ENCODE measurements around the gene ADAMTSL3. TPM values are rescaled to one million over a fixed set of nuclear protein-coding genes. Genes with fewer than 3 reads are reported as not detected.

ADAMTSL3 gene
- polyA plus RNA-seq, 1 of the 3 experiments (the other 2 are of a cell fraction): 0.02 TPM

DNA sequence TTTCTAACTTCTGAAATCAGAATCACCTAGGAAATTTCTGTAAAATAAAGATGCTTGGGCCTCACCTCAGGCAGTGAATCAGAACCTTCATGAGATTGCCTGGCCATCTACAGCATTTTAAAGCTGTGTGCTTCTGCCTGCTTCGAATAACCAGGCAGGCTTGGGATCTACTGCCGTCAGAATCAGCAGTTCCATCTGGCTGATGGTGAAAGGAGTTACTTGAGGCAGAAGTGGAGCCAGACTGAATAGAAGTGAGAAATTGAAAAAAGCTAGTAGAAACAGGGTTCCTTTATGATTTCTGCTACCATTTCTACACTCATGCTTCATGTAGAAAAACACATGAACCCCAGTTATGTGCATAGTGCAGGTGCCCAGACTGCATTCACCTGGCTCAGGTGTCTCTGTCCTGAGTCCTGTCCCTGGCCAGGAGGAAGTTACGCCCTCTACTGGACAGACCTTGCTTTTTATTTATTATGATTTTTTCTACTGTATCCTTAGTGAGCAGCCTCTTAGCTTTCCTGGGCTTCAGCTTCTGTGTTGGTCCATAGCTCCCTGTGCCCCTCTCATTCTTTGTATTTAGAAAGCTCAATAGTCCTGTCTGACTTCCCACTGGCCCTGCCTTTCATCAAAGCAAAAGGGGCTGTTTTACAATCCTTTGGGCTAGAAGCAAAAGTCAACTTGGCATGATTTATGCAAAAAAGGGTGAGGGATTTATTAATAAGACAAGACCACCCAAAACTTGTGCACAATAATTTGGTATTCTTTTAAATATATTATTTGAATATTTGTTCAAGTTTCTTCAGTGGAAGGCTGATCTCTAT, 380.9 kb downstream of the ADAMTSL3 start:
- Histone ChIP-seq H3K27ac (ENCODE audit: low read depth in 2 of 2, low read length in 1 of 2) (no peak overlapping the region), H3K79me2 (ENCODE audit: insufficient read depth) (no peaks in the 10 kb centered on the region), H4K20me1 (ENCODE audit: insufficient read depth) (no peaks in the 10 kb centered on the region), H3K9ac (no peak overlapping the region), H3K27me3 (ENCODE audit: insufficient read depth) (0 out of 2 replicates have a peak, but pooled peaks cover 5% of the 10 kb centered on the region), H3F3A (replicated peaks; ENCODE audit: insufficient read depth) (no peaks in the 10 kb centered on the region), H3K9me3 (no peaks in the 10 kb centered on the region), H3K9me2 (no peaks in the 10 kb centered on the region), H2AFZ (ENCODE audit: low read depth) (no peak overlapping the region), H3K36me3 (replicated peaks in 1 of 2; ENCODE audit: control insufficient read depth in 1 of 2, insufficient read depth in 2 of 2, low read length in 1 of 2) (no peaks in the 10 kb centered on the region), H3K4me3 (ENCODE audit: low read depth in 2 of 2, low read length in 1 of 2) (no peak overlapping the region; a peak in 1 of 4 replicates), H3K4me1 (ENCODE audit: control insufficient read depth in 1 of 2, insufficient read depth in 2 of 2, low read depth in 1 of 2, low read length in 1 of 2) (no peaks in the 10 kb centered on the region), H3K4me2 (no peak overlapping the region)
- POLR2A ChIA-PET: no interaction called here
- WGBS (ENCODE audit: low lambda C conversion rate): 0% methylated on average over 3 of the region's 3 CpGs
- TF ChIP-seq FOSL2 (IDR thresholded peaks at IDR 0.05; ENCODE audit: borderline replicate concordance, low read depth): no peak
- TF ChIP-seq, protein P1, sequence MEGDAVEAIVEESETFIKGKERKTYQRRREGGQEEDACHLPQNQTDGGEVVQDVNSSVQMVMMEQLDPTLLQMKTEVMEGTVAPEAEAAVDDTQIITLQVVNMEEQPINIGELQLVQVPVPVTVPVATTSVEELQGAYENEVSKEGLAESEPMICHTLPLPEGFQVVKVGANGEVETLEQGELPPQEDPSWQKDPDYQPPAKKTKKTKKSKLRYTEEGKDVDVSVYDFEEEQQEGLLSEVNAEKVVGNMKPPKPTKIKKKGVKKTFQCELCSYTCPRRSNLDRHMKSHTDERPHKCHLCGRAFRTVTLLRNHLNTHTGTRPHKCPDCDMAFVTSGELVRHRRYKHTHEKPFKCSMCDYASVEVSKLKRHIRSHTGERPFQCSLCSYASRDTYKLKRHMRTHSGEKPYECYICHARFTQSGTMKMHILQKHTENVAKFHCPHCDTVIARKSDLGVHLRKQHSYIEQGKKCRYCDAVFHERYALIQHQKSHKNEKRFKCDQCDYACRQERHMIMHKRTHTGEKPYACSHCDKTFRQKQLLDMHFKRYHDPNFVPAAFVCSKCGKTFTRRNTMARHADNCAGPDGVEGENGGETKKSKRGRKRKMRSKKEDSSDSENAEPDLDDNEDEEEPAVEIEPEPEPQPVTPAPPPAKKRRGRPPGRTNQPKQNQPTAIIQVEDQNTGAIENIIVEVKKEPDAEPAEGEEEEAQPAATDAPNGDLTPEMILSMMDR (IDR thresholded peaks at IDR 0.05): peak; percentile 42
- CTCF ChIA-PET: interaction anchor here (0.7 to 2.2 kb wide), 9 partner anchors 8 to 469 kb away, joined by 3 to 8 read pairs (median 3); no protein-coding TSS in a partner anchor
- DNase-seq: no peak

GRCh38 chr15:84035399-84035766, 381.5 kb downstream of the ADAMTSL3 start:
- Histone ChIP-seq H3K36me3 (replicated peaks in 1 of 2; ENCODE audit: control insufficient read depth in 1 of 2, insufficient read depth in 2 of 2, low read length in 1 of 2) (no peaks in the 10 kb centered on the region), H3K9ac (no peak overlapping the region), H3K79me2 (ENCODE audit: insufficient read depth) (no peaks in the 10 kb centered on the region), H3F3A (replicated peaks; ENCODE audit: insufficient read depth) (no peaks in the 10 kb centered on the region), H4K20me1 (ENCODE audit: insufficient read depth) (no peaks in the 10 kb centered on the region), H3K9me3 (no peaks in the 10 kb centered on the region), H3K27ac (ENCODE audit: low read depth in 2 of 2, low read length in 1 of 2) (no peak overlapping the region), H2AFZ (ENCODE audit: low read depth) (no peak overlapping the region), H3K4me3 (ENCODE audit: low read depth in 2 of 2, low read length in 1 of 2) (no peak overlapping the region), H3K4me2 (no peak overlapping the region), H3K9me2 (no peaks in the 10 kb centered on the region), H3K4me1 (ENCODE audit: control insufficient read depth in 1 of 2, insufficient read depth in 2 of 2, low read depth in 1 of 2, low read length in 1 of 2) (no peaks in the 10 kb centered on the region), H3K27me3 (ENCODE audit: insufficient read depth) (0 out of 2 replicates have a peak, but pooled peaks cover 5% of the 10 kb centered on the region)
- CTCF ChIA-PET: interaction anchor here (0.9 to 2.2 kb wide), 7 partner anchors 9 to 470 kb away, joined by 3 to 8 read pairs (median 4); no protein-coding TSS in a partner anchor
- TF ChIP-seq RXRA (IDR thresholded peaks at IDR 0.05; ENCODE audit: borderline replicate concordance, low read depth): no peak
- no peak for TF ChIP-seq FOXJ3 (CRISPR knock-in tag; IDR thresholded peaks at IDR 0.05)
- TF ChIP-seq ELF1 (IDR thresholded peaks at IDR 0.05): no peak
- TF ChIP-seq, protein P2, sequence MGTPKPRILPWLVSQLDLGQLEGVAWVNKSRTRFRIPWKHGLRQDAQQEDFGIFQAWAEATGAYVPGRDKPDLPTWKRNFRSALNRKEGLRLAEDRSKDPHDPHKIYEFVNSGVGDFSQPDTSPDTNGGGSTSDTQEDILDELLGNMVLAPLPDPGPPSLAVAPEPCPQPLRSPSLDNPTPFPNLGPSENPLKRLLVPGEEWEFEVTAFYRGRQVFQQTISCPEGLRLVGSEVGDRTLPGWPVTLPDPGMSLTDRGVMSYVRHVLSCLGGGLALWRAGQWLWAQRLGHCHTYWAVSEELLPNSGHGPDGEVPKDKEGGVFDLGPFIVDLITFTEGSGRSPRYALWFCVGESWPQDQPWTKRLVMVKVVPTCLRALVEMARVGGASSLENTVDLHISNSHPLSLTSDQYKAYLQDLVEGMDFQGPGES (IDR thresholded peaks at IDR 0.05; ENCODE audit: low read depth, low read length): no peak
- TF ChIP-seq RAD21 (IDR thresholded peaks at IDR 0.05; ENCODE audit: low read length): peak; percentile 43
- TF ChIP-seq, protein P1 (IDR thresholded peaks at IDR 0.05): peak; percentile 49
- TF ChIP-seq NFIC (IDR thresholded peaks at IDR 0.05; ENCODE audit: borderline replicate concordance): no peak
- 0 out of 2 replicates have a peak, but pooled peaks have one; percentile 13 for TF ChIP-seq SMC3 (IDR thresholded peaks at IDR 0.05; ENCODE audit: low read depth, low read length)
- no peak for TF ChIP-seq ZBTB33 (IDR thresholded peaks at IDR 0.05; ENCODE audit: borderline replicate concordance, low read depth)
- TF ChIP-seq EP300 (IDR thresholded peaks at IDR 0.05; ENCODE audit: borderline replicate concordance in 1 of 2, low read depth in 1 of 2, low read length in 1 of 2): no peak
- TF ChIP-seq YY1 (IDR thresholded peaks at IDR 0.05; ENCODE audit: low read depth): no peak
- TF ChIP-seq FOSL2 (IDR thresholded peaks at IDR 0.05; ENCODE audit: borderline replicate concordance, low read depth): no peak
- POLR2A ChIA-PET: no interaction called here
- peak; percentile 17 for DNase-seq
- 2% methylated on average over 2 of the region's 2 CpGs for WGBS (ENCODE audit: low lambda C conversion rate)

All from SK-N-SH (cell line).